Measurements from ENCODE around the gene TATDN3. TPM values are rescaled to one million over a fixed set of nuclear protein-coding genes. Genes with fewer than 3 reads are reported as not detected.

TATDN3 gene
- total RNA-seq, 1 experiment from 2014 or later, result 16.3 TPM

DNA sequence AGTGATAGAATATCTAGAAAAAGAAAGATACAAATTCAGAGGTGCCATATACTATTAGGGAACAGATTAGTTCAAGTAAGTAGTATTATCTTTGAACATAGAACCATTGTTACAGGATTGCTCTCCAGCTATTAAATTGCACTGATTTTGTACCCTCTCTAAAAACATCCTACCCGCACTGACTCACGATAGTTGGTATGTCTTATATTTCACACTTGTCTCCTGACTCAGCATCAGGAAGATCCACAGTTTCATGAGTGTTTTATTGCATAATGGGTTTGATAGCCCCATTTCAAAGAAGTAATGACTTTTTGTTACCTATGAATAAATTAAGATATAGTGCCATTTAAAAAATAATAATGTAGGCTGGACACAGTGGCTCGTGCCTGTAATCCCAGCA lies 6.0 kb downstream of the TATDN3 start:
- peaks cover 4 to 10% of the 10 kb centered on the region in 2 experiments for H3K4me1 ChIP-seq (ENCODE audit: control insufficient read depth in 1 of 2, insufficient read depth in 2 of 2, low read length in 2 of 2)
- ChIA-PET POLR2A (interaction anchor here (0.7 to 1.3 kb wide), 2 partner anchors 9 to 176 kb away, joined by 3 read pairs; no protein-coding TSS in a partner anchor), CTCF (no interaction called here), RAD21 (ENCODE audit: low non-redundant PET in 1 of 2, low total read pairs in 2 of 2, uncharacterized antibody in 2 of 2, unreplicated experiment in 2 of 2) (no interaction called here)
- H2AFZ ChIP-seq (ENCODE audit: low read depth, low read length, poor library complexity, severe bottlenecking), result no peak overlapping the region
- no peak overlapping the region for H3K4me3 ChIP-seq (replicated peaks in 1 of 2; ENCODE audit: low read depth in 1 of 2, low read length in 2 of 2)
- no peak for ATAC-seq
- intact Hi-C loops (cut with micrococcal nuclease), result no loop called here
- no peaks in the 10 kb centered on the region for H3K36me3 ChIP-seq (ENCODE audit: control insufficient read depth in 1 of 2, insufficient read depth in 2 of 2, low read length in 2 of 2)
- H3K79me2 ChIP-seq (ENCODE audit: insufficient read depth, low read length), result peaks cover 2% of the 10 kb centered on the region; the same call in 1 of the 2 replicates
- H3K9ac ChIP-seq (ENCODE audit: low read length), result no peak overlapping the region
- H3K27ac ChIP-seq (ENCODE audit: low read depth, low read length), result no peak overlapping the region
- H3K9me3 ChIP-seq (ENCODE audit: control insufficient read depth in 1 of 2, insufficient read depth in 1 of 2, low read depth in 1 of 2, low read length in 2 of 2), result no peaks in the 10 kb centered on the region
- no peak overlapping the region for H3K4me2 ChIP-seq (ENCODE audit: low read length)
- DNase-seq (ENCODE audit: low read depth, low spot score), result no peak
- no peak for TF ChIP-seq CBX3 (IDR thresholded peaks at IDR 0.05; ENCODE audit: low read depth)
- no peak for TF ChIP-seq POLR2A (IDR thresholded peaks at IDR 0.05; ENCODE audit: borderline replicate concordance, extremely low read depth, insufficient read depth, insufficient read length)
- no peak for TF ChIP-seq ATF3 (IDR thresholded peaks at IDR 0.05)
- TF ChIP-seq CTCF (IDR thresholded peaks at IDR 0.05 in 2 of 3, conservative IDR thresholded peaks at IDR 0.05 in 1 of 3; ENCODE audit: borderline replicate concordance in 1 of 3, insufficient read depth in 1 of 3, low read depth in 2 of 3, low read length in 2 of 3), result no peak
- no peak for TF ChIP-seq YY1 (IDR thresholded peaks at IDR 0.05; ENCODE audit: extremely low read depth, insufficient replicate concordance, low read depth, low read length)
- no peak for TF ChIP-seq TCF7L2 (IDR thresholded peaks at IDR 0.05; ENCODE audit: borderline replicate concordance, extremely low read depth, insufficient read depth, insufficient read length)
- TF ChIP-seq ELF1 (IDR thresholded peaks at IDR 0.05; ENCODE audit: borderline replicate concordance, low read depth), result no peak
- no peak for TF ChIP-seq ZFX (IDR thresholded peaks at IDR 0.05)
- no peak for TF ChIP-seq RAD21 (IDR thresholded peaks at IDR 0.05; ENCODE audit: low read depth)
- no peak for TF ChIP-seq FOSL1 (IDR thresholded peaks at IDR 0.05; ENCODE audit: low read depth)
- no peak for TF ChIP-seq EZH2phosphoT487 (IDR thresholded peaks at IDR 0.05; ENCODE audit: borderline replicate concordance)
- TF ChIP-seq ZNF274 (IDR thresholded peaks at IDR 0.05; ENCODE audit: low read depth, low read length), result no peak
- TF ChIP-seq EGR1 (IDR thresholded peaks at IDR 0.05; ENCODE audit: low read depth), result no peak
- no peak for TF ChIP-seq POLR2AphosphoS5 (IDR thresholded peaks at IDR 0.05; ENCODE audit: low read depth, low read length)
- no peak for TF ChIP-seq CEBPB (IDR thresholded peaks at IDR 0.05; ENCODE audit: low read depth)
- TF ChIP-seq SP1 (IDR thresholded peaks at IDR 0.05; ENCODE audit: low read depth), result no peak
- no peak for TF ChIP-seq EZH2 (IDR thresholded peaks at IDR 0.05)
- no peak for TF ChIP-seq SIN3A (IDR thresholded peaks at IDR 0.05; ENCODE audit: low read depth)
- no peak for TF ChIP-seq MAX (IDR thresholded peaks at IDR 0.05)
- no peaks in the 10 kb centered on the region for H3K27me3 ChIP-seq (ENCODE audit: insufficient read depth, low read length)
- no peaks in the 10 kb centered on the region for H4K20me1 ChIP-seq (ENCODE audit: insufficient read depth)
- H3K9me2 ChIP-seq (ENCODE audit: insufficient read depth), result no peaks in the 10 kb centered on the region
- no TSS peak for BruUV-seq (replicated peaks)
